Tibial nerve (tissue), 3 donors: ENCODE data around the gene SVOPL.

Experiments used
- POLR2A ChIP-seq, 2 donors: fragments of 450-650 bp; IDR thresholded peaks; one replicate each; pipeline ENCODE4 v1.6.1; 2017; ENCODE audit warnings: antibody characterized with exemption in 2 of 2, mild to moderate bottlenecking in 2 of 2, moderate library complexity in 2 of 2
- TF ChIP-seq, protein P1 (sequence below), 5 experiments: fragments of 200-600 bp in 3 of 5; fragments of 450-650 bp in 2 of 5; sonication (generic) in 3 of 5; IDR thresholded peaks; one replicate each; pipeline ENCODE4 v1.5.1; 2016 to 2019; ENCODE audit warnings: antibody characterized with exemption in 5 of 5, mild to moderate bottlenecking in 3 of 5, moderate library complexity in 2 of 5

DNA sequence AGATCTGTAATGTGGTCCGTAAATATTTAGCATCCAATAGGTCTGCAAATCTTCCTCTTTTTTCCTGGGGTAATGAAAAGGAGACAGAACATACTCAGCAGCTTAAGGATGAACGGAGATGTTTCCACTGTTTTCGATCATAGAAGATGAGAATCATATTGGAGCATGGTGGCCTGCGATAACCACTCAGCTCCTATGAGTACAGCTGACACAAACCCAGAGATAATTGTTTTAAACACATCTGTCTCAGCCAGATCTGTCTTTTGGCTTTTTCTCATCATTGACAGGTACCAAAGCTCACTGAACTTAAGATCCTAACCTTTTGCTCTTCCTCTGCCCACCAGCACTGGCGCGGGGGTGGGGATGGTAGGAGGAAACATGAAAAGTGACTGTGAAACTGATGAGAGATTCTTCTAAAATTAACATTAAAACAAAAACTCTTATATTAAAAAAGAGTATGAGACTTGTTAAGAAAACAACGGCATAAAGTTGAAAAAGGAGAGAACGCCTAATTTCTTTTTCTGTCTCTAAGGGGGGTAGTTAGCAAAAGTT, 71.0 kb downstream of the SVOPL start:
- TF ChIP-seq, protein P1, sequence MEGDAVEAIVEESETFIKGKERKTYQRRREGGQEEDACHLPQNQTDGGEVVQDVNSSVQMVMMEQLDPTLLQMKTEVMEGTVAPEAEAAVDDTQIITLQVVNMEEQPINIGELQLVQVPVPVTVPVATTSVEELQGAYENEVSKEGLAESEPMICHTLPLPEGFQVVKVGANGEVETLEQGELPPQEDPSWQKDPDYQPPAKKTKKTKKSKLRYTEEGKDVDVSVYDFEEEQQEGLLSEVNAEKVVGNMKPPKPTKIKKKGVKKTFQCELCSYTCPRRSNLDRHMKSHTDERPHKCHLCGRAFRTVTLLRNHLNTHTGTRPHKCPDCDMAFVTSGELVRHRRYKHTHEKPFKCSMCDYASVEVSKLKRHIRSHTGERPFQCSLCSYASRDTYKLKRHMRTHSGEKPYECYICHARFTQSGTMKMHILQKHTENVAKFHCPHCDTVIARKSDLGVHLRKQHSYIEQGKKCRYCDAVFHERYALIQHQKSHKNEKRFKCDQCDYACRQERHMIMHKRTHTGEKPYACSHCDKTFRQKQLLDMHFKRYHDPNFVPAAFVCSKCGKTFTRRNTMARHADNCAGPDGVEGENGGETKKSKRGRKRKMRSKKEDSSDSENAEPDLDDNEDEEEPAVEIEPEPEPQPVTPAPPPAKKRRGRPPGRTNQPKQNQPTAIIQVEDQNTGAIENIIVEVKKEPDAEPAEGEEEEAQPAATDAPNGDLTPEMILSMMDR (IDR thresholded peaks at IDR 0.05), result no peak
- no peak for TF ChIP-seq POLR2A (IDR thresholded peaks at IDR 0.05)
